SIG-M5 (cell line): Measurements from ENCODE around the gene HS6ST1.

Experiments used
- DNase-seq: peaks from one replicate; lab custom pipeline; 2025; lab: John Stamatoyannopoulos, UW

The HS6ST1 gene

GRCh38 chr2:128235581-128235980 is 83.1 kb downstream of the HS6ST1 start:
- no peak for DNase-seq

GRCh38 chr2:128234613-128235012 is 84.1 kb downstream of the HS6ST1 start:
- no peak for DNase-seq

GRCh38 chr2:128233790-128234395 is 84.8 kb downstream of the HS6ST1 start:
- no peak for DNase-seq

GRCh38 chr2:128232965-128233789 is 85.5 kb downstream of the HS6ST1 start:
- no peak for DNase-seq

GRCh38 chr2:128228894-128229293 is 89.8 kb downstream of the HS6ST1 start:
- DNase-seq = no peak

- DNase-seq = no peak
Measured at GRCh38 chr2:128227862-128228261, 90.8 kb downstream of the HS6ST1 start.

- DNase-seq = no peak
Measured at GRCh38 chr2:128219891-128220290, 98.8 kb downstream of the HS6ST1 start.

- DNase-seq = no peak
Measured at GRCh38 chr2:128217671-128218070, 101.0 kb downstream of the HS6ST1 start.

GRCh38 chr2:128215897-128216642 is 102.6 kb downstream of the HS6ST1 start:
- no peak for DNase-seq
